Karpas-422 (cell line): ENCODE measurements around the gene NDUFA11. TPM values are rescaled to one million over a fixed set of nuclear protein-coding genes. Genes with fewer than 3 reads are reported as not detected.

Experiments used
- DNase-seq: peaks from one replicate; pipeline ENCODE4 v3.0.0-alpha.2; 2015
- H2AFZ ChIP-seq: fragments of 200-600 bp; sonication (generic); 2 replicates; pipeline ENCODE4 v1.6.1; 2014; ENCODE audit warnings: antibody characterized with exemption, low read length, mixed read lengths
- H3K27ac ChIP-seq: fragments of 200-600 bp; sonication (generic); 2 replicates; pipeline ENCODE4 v1.5.1; 2014; ENCODE audit warnings: mild to moderate bottlenecking, low read length, moderate library complexity
- H3K27me3 ChIP-seq: fragments of 200-600 bp; sonication (generic); 2 replicates; pipeline ENCODE4 v1.6.1; 2014; ENCODE audit warnings: low read length, mixed read lengths
- H3K36me3 ChIP-seq: fragments of 200-600 bp; sonication (generic); 2 replicates; pipeline ENCODE4 v1.6.1; 2014; ENCODE audit warnings: low read length, mixed read lengths; ENCODE audit not compliant: insufficient read depth
- H3K4me1 ChIP-seq: fragments of 200-600 bp; sonication (generic); 2 replicates; pipeline ENCODE4 v1.6.1; 2014; ENCODE audit warnings: mild to moderate bottlenecking, low read length, mixed read lengths
- H3K4me2 ChIP-seq: fragments of 200-600 bp; sonication (generic); 2 replicates; pipeline ENCODE4 v1.6.1; 2014; ENCODE audit warnings: low read length, low read depth, mild to moderate bottlenecking; ENCODE audit not compliant: poor library complexity, severe bottlenecking
- H3K4me3 ChIP-seq: fragments of 200-600 bp; sonication (generic); 2 replicates; pipeline ENCODE4 v1.5.1; 2014; ENCODE audit warnings: mild to moderate bottlenecking, antibody characterized with exemption, low read length, mixed read lengths
- H3K79me2 ChIP-seq: fragments of 200-600 bp; sonication (generic); 2 replicates; pipeline ENCODE4 v1.6.1; 2014; ENCODE audit warnings: mild to moderate bottlenecking, low read length, mixed read lengths
- H3K9ac ChIP-seq: fragments of 200-600 bp; sonication (generic); 2 replicates; pipeline ENCODE4 v1.6.0; 2014; ENCODE audit warnings: low read length
- H3K9me2 ChIP-seq: fragments of 200-600 bp; sonication (generic), shearing (Covaris generic); replicated peaks from 2 replicates; pipeline ENCODE4 v1.6.0; 2014; ENCODE audit warnings: mild to moderate bottlenecking, low read length, moderate library complexity; ENCODE audit not compliant: insufficient read depth
- H3K9me3 ChIP-seq: fragments of 300-700, 200-600 bp; sonication (generic); 2 replicates; pipeline ENCODE4 v1.6.1; 2014; ENCODE audit warnings: low read length, mixed read lengths
- H4K20me1 ChIP-seq: fragments of 200-600 bp; sonication (generic); 2 replicates; pipeline ENCODE4 v1.6.1; 2014; ENCODE audit warnings: mild to moderate bottlenecking, antibody characterized with exemption, low read length, low read depth; ENCODE audit not compliant: insufficient read depth
- total RNA-seq: library from RNA; depleted of rRNA; stranded (reverse); fragments of >200 nt; shearing (Covaris generic); gene quantifications from 2 replicates; pipeline ENCODE4 v1.2.3, GENCODE V29; 2014; ENCODE audit warnings: low replicate concordance

The NDUFA11 gene
- total RNA-seq, 1 experiment from 2014 or later: 217 TPM

DNA sequence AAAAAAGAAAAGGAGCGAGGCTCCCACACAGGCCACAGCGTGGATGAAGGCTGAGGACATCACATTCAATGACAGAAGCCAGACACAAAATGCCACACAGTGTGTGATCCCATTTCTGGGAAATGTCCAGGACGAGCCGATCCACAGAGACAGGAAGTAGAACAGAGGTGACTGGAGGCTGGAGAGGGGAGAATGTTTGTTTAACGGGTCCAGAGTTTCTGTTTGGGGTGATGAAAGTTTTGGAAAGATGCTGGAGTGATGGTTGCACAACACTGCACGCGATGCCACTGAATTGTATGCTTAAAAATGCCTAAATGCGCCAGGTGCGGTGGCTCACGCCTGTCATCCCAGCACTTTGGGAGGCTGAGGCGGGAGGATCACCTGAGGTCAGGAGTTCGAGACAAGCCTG, 32.6 kb downstream of the NDUFA11 start:
- Histone ChIP-seq H3K4me3 (no peak overlapping the region), H3K27me3 (no peaks in the 10 kb centered on the region), H3K36me3 (no peaks in the 10 kb centered on the region), H3K4me2 (no peak overlapping the region), H3K4me1 (no peaks in the 10 kb centered on the region), H3K9ac (no peak overlapping the region), H3K9me2 (no peaks in the 10 kb centered on the region), H4K20me1 (no peaks in the 10 kb centered on the region), H3K79me2 (no peaks in the 10 kb centered on the region), H2AFZ (no peak overlapping the region), H3K9me3 (no peaks in the 10 kb centered on the region), H3K27ac (no peak overlapping the region)
- no peak for DNase-seq

DNA sequence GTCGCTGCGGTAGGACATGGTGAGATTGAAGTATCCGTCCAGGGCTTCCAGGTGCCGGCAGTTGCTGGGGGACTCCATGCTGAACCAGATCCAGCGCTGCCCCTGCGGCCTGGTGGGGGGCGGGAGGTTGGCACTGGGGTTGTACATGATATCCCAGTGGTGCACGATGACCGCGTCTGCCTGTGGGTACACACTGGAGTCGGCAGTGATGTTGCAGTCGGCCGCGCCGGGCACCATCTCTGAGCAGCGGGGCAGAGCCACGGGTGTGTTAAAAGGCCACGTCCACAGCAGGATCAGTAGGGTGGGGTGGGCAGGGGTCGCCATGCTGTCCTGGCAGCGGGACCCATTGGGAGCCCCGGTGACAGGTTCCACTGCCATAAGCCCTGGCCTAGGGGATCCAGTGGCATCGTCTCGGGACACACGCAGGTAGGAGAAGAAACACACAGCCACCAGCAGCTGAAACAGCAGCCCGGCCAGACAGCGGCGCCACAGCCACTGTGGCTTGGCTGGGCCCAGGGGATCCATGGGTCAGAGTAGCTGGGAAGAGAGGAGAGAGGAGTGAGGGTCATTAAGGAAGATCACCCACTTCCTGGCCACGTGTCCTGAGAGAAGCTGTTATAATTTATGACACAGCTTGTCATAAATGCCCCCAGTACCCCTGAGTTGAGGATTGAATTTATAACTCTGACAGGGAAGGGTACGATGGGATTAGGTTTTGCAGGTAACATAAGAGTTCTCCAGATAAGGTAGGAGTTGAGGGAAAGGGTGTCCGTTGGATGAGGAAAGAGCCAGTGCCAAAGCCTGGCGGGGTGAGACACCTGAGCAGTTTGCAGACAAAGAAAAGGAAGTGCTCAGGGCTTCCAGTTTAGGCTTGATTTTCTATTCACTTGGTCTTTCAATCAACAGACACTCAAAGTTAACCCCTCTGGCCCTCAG, 36.1 kb downstream of the NDUFA11 start:
- Histone ChIP-seq H3K9me3 (no peaks in the 10 kb centered on the region), H3K27me3 (no peaks in the 10 kb centered on the region), H4K20me1 (no peaks in the 10 kb centered on the region), H2AFZ (no peak overlapping the region), H3K4me1 (no peaks in the 10 kb centered on the region), H3K4me3 (no peak overlapping the region), H3K9ac (no peak overlapping the region), H3K36me3 (no peaks in the 10 kb centered on the region), H3K4me2 (no peak overlapping the region), H3K79me2 (no peaks in the 10 kb centered on the region), H3K9me2 (no peaks in the 10 kb centered on the region), H3K27ac (no peak overlapping the region)
- DNase-seq: no peak

DNA sequence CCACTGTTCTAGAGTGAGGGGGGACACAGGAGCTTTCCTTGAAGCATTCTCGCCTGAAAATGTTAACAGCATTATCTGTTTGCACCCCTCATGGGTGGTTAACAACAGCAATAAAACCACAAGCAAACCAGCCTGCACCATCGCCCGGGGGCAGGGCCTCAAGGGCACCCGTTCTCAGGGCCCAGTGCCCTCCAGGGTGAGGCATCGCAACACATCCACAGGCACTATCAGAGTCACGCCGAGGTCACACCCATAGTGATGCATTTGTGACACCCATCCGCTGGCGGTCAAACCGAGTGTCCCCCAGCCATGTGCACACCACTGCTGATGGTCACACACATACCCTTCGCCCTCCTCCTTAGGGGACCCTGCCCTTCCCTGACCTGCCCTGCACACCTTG, 37.8 kb downstream of the NDUFA11 start:
- Histone ChIP-seq H3K9me2 (no peaks in the 10 kb centered on the region), H2AFZ (no peak overlapping the region), H4K20me1 (no peaks in the 10 kb centered on the region), H3K27ac (no peak overlapping the region), H3K36me3 (no peaks in the 10 kb centered on the region), H3K9me3 (no peaks in the 10 kb centered on the region), H3K27me3 (no peaks in the 10 kb centered on the region), H3K4me2 (no peak overlapping the region), H3K79me2 (no peaks in the 10 kb centered on the region), H3K4me3 (no peak overlapping the region), H3K4me1 (no peaks in the 10 kb centered on the region), H3K9ac (no peak overlapping the region)
- no peak for DNase-seq

DNA sequence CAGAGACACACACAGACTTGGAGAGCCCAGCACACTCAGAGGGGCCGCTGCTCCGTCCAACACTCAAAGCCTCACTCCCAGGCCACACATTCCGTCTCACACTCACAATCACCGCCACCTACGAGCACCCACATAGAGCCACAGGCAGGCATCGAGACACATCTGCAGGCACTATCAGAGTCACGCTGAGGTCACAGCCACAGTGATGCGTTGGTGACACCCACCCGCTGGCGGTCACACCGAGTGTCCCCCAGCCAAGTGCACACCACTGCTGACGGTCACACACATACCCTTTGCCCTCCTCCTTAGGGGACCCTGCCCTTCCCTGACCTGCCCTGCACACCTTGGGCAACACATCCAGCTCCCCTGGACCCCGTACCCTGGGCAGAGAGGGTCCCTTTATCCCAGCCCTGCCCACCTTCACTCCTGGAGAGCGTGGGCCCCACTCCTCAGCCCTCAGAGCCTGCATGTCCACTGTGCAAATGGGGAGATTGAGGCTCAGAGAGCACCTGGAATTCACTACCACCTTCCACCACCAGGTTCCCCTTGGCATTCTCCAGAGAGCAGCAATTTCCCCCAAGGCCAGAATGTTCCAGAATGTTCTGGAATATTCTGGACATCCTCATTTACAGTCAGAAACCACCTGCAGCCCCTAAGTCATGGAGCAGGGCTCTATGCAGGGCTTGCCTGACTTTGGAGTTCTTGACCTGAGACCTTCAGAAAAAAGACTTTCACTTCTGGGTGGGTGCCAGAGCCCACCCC, 38.7 kb downstream of the NDUFA11 start:
- Histone ChIP-seq H3K79me2 (no peaks in the 10 kb centered on the region), H3K9me3 (no peaks in the 10 kb centered on the region), H2AFZ (no peak overlapping the region), H3K27ac (no peak overlapping the region), H4K20me1 (no peaks in the 10 kb centered on the region), H3K9ac (no peak overlapping the region), H3K9me2 (no peaks in the 10 kb centered on the region), H3K4me2 (no peak overlapping the region), H3K36me3 (no peaks in the 10 kb centered on the region), H3K4me1 (no peaks in the 10 kb centered on the region), H3K27me3 (no peaks in the 10 kb centered on the region), H3K4me3 (no peak overlapping the region)
- DNase-seq: no peak

DNA sequence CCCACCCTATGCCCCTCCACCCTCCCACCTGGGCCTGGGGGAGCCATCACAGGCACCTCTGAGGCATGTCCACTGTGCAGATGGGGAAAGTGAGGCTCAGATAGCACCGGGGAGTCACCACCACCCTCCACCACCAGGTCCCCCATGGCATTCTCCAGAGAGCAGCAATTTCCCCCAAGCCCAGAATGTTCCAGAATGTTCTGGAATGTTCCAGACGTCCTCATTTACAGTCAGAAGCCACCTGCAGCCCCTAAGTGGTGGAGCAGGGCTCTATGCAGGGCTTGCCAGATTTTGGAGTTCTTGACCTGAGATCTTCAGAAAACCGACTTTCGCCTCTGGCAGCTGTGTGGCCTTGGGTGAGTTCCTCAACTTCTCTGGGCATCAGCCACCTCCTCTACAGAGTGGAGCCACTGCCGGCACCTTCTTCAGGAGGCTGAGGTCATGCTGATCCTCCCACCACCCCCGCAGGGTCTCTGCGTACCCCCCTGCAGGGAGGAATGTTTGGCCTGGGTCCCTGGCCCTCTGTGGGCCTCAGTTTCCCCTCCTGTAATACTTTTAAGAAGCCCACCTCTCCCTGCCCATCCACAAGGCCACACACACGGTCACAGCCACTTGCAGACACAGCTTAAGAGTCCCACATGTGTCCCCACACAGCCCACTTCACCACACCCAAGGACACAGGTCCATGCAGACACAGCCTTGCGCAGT, 39.4 kb downstream of the NDUFA11 start:
- Histone ChIP-seq H2AFZ (no peak overlapping the region), H3K27ac (no peak overlapping the region), H4K20me1 (no peaks in the 10 kb centered on the region), H3K9me2 (no peaks in the 10 kb centered on the region), H3K4me3 (no peak overlapping the region), H3K4me1 (no peaks in the 10 kb centered on the region), H3K27me3 (no peaks in the 10 kb centered on the region), H3K4me2 (no peak overlapping the region), H3K9ac (no peak overlapping the region), H3K36me3 (no peaks in the 10 kb centered on the region), H3K79me2 (no peaks in the 10 kb centered on the region), H3K9me3 (no peaks in the 10 kb centered on the region)
- DNase-seq: no peak

DNA sequence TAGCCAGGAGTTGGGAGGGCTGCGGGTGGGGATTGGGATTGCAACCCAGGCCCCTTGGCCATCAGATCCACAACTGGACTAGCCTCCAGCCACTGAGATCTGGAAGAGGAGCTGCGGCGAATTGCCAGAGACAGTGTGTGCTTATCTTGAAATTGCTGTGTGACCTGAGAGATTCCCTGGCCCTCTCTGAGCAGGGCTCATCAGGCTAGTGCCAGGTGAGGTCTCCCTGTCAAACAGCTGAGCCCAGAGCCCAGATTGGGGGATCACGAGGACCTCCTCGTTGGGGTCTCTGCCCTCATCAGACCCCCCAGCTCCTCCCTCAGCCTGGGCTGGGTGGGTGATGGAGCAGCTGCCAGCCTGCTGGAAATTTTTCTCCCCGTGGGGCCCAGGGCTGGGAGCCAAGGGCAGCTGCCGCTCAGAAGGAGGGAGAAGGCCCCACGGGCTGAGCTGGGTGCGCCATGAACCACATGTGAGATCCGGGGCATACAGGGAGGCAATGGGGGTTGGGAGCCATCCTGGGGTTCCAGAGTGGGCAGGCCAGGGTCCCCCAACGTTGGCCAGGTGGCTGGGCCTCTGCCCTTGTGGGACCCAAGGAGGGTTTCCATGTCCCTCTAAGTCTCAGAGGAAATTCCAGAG, 40.4 kb downstream of the NDUFA11 start:
- Histone ChIP-seq H3K9me3 (no peaks in the 10 kb centered on the region), H3K9ac (no peak overlapping the region), H2AFZ (no peak overlapping the region), H3K27ac (no peak overlapping the region), H3K9me2 (no peaks in the 10 kb centered on the region), H3K79me2 (no peaks in the 10 kb centered on the region), H3K4me1 (no peaks in the 10 kb centered on the region), H3K27me3 (no peaks in the 10 kb centered on the region), H3K4me2 (no peak overlapping the region), H4K20me1 (no peaks in the 10 kb centered on the region), H3K4me3 (no peak overlapping the region), H3K36me3 (no peaks in the 10 kb centered on the region)
- no peak for DNase-seq

DNA sequence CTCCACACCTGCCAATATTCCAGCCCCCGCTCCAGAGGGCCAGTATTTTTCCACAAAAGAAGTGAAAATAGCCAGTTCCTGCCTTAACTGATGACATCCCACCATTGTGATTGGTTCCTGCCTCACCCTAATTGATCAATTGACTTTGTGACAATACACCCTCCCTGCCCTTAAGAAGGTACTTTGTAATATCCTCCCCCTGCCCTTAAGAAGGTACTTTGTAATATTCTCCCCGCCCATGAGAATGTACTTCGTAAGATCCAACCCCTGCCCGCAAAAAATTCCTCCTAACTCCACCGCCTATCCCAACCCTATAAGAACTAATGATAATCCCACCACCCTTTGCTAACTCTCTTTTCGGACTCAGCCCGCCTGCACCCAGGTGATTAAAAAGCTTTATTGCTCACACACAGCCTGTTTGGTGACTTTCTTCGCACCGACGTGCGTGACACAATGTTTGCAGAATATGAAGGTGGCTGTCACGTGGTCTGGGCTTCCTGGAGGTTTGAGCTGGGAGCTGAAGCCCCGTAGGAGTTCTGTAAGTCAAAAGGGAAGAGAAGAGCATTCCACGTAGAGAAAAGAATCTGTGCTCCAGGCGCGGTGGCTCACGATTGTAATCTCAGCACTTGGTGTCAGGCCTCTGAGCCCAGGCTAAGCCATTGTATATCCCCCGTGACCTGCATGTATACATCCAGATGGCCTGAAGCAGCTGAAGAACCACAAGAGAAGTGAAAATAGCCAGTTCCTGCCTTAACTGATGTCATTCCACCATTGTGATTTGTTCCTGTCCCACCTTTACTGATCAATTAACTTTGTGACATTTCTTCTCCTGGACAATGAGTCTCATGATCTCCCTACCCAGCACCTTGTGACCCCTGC, 46.1 kb downstream of the NDUFA11 start:
- no peaks in the 10 kb centered on the region for H3K27me3 ChIP-seq

More for the DNA sequence above, 46.1 kb downstream of the NDUFA11 start:
- no peaks in the 10 kb centered on the region for H3K9me2 ChIP-seq
- H3K9me3 ChIP-seq: no peaks in the 10 kb centered on the region
- H3K4me1 ChIP-seq: no peaks in the 10 kb centered on the region
- no peak overlapping the region for H3K4me2 ChIP-seq
- no peak overlapping the region for H3K27ac ChIP-seq
- H4K20me1 ChIP-seq: no peaks in the 10 kb centered on the region
- no peaks in the 10 kb centered on the region for H3K36me3 ChIP-seq
- no peak overlapping the region for H3K4me3 ChIP-seq
- no peak for DNase-seq
- no peak overlapping the region for H2AFZ ChIP-seq
- no peak overlapping the region for H3K9ac ChIP-seq
- H3K79me2 ChIP-seq: no peaks in the 10 kb centered on the region
